Lung (tissue), 12 donors: Measurements from ENCODE around the gene SHLD1. TPM values are rescaled to one million over a fixed set of nuclear protein-coding genes. Genes with fewer than 3 reads are reported as not detected.

ENCODE experiments used
- ATAC-seq: fragments of 200-7000 bp; cut with Tn5 transposase; one replicate; pipeline ENCODE4 v1.9.1; 2020; ENCODE audit warnings: moderate number of reproducible peaks; ENCODE audit not compliant: insufficient read depth, low FRiP score
- DNase-seq, 3 donors: peaks; one replicate each; pipeline ENCODE4 v3.0.0-alpha.2; 2013 to 2017
- H3K27ac ChIP-seq, 2 donors: one replicate each; pipeline ENCODE4 v1.5.1; 2013; ENCODE audit warnings: mild to moderate bottlenecking in 2 of 2, moderate library complexity in 2 of 2, control low read depth in 1 of 2, inconsistent platforms in 1 of 2, low read depth in 1 of 2, low read length in 1 of 2
- H3K27me3 ChIP-seq, 3 donors: one replicate each; pipeline ENCODE4 v1.5.1; 2013; ENCODE audit warnings: low read length in 2 of 3; ENCODE audit not compliant: control insufficient read depth in 3 of 3, insufficient read depth in 3 of 3
- H3K36me3 ChIP-seq, 4 donors: one replicate each; pipeline ENCODE4 v1.5.1; 2013; ENCODE audit warnings: low read length in 4 of 4, mild to moderate bottlenecking in 1 of 4, moderate library complexity in 1 of 4; ENCODE audit not compliant: control insufficient read depth in 4 of 4, insufficient read depth in 4 of 4
- H3K4me1 ChIP-seq, 5 donors: one replicate each; pipeline ENCODE4 v1.5.1; 2013; ENCODE audit warnings: low read length in 5 of 5, mild to moderate bottlenecking in 2 of 5, moderate library complexity in 1 of 5; ENCODE audit not compliant: control insufficient read depth in 5 of 5, insufficient read depth in 5 of 5
- H3K4me3 ChIP-seq: one replicate; pipeline ENCODE4 v1.5.1; 2013; ENCODE audit warnings: mild to moderate bottlenecking, control low read depth, moderate library complexity
- H3K9ac ChIP-seq, 2 donors: one replicate each; pipeline ENCODE4 v1.5.1; 2013; ENCODE audit warnings: low read length in 2 of 2, control low read depth in 1 of 2; ENCODE audit not compliant: insufficient read depth in 1 of 2
- H3K9me3 ChIP-seq, 4 donors: one replicate each; pipeline ENCODE4 v1.5.1; 2013; ENCODE audit warnings: low read length in 3 of 4, mild to moderate bottlenecking in 1 of 4, moderate library complexity in 1 of 4; ENCODE audit not compliant: control insufficient read depth in 4 of 4, insufficient read depth in 3 of 4
- WGBS, 2 donors: extraction: QIAGEN DNeasy Blood & Tissue Kit; methylation state at CpG; one replicate each; pipeline ENCODE4 v1.1.7; 2013; 5-methylcytosine and 5-hydroxymethylcytosine counted together
- polyA plus RNA-seq, 2 donors: library from polyadenylated mRNA; stranded (reverse); fragments of 200-250 nt; gene quantifications; one replicate each; pipeline ENCODE4 v1.2.1, GENCODE V29; 2013
- total RNA-seq, 2 donors: library from RNA; depleted of rRNA in 1 of 2; stranded (reverse); fragments of >200 nt in 1 of 2; gene quantifications; one replicate each; pipeline ENCODE4 v1.2.1, GENCODE V29; 2014 to 2021
- TF ChIP-seq, protein P1 (sequence below): IDR thresholded peaks from 2 replicates; pipeline ENCODE4 v1.5.1; 2012; ENCODE audit warnings: mild to moderate bottlenecking; ENCODE audit errors: control extremely low read depth, extremely low read depth
- donor health status: control.
- donor health status: control.
- donor health status: Bipolar disorder and iron deficiency.
- donor health status: healthy.
- donor health status: DM: yes; HTN: yes; CAD: no.

SHLD1 gene
- total and polyA plus RNA-seq, 4 donors, result 5.0 to 6.8 (median 6.1) TPM

DNA sequence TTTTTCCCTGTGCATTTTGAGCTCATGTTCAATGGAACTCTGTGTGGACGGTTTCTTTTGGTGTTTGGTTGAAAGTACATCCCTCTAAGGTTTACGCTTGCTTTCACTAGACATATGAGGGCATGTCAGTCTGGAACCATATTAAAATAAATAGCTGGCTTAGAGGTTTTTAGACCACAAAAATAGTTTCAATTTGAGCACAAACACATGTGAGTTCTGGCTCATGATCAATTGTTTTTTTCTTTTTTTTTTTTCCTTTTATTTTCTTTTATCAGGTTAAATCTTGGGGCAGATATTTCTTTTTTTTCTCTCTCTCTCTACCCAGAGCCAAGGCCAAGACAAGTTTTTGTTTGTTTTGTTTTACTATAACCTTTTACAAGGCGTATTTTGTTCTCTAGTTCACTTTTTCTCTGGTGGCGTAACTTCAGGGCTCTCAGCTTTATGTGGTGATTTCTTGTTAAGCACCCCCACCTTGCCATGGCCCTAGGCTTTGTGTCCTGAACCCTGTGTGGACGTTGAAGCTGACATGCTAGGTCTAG, 92.9 kb downstream of the SHLD1 start:
- Histone ChIP-seq H3K4me3 (no peak overlapping the region), H3K36me3 (peaks cover 0 to 1% (median 0%) of the 10 kb centered on the region in 4 donors), H3K27me3 (no peaks in the 10 kb centered on the region), H3K9ac (no peak overlapping the region), H3K4me1 (peaks cover 0 to 15% (median 0%) of the 10 kb centered on the region in 5 donors), H3K9me3 (no peaks in the 10 kb centered on the region), H3K27ac (no peak overlapping the region)
- ATAC-seq (no peak), DNase-seq (no peak)
- TF ChIP-seq, protein P1, sequence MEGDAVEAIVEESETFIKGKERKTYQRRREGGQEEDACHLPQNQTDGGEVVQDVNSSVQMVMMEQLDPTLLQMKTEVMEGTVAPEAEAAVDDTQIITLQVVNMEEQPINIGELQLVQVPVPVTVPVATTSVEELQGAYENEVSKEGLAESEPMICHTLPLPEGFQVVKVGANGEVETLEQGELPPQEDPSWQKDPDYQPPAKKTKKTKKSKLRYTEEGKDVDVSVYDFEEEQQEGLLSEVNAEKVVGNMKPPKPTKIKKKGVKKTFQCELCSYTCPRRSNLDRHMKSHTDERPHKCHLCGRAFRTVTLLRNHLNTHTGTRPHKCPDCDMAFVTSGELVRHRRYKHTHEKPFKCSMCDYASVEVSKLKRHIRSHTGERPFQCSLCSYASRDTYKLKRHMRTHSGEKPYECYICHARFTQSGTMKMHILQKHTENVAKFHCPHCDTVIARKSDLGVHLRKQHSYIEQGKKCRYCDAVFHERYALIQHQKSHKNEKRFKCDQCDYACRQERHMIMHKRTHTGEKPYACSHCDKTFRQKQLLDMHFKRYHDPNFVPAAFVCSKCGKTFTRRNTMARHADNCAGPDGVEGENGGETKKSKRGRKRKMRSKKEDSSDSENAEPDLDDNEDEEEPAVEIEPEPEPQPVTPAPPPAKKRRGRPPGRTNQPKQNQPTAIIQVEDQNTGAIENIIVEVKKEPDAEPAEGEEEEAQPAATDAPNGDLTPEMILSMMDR, result no peak
- 81% methylated on average over 5 of the region's 5 CpGs for WGBS, 2 donors

DNA sequence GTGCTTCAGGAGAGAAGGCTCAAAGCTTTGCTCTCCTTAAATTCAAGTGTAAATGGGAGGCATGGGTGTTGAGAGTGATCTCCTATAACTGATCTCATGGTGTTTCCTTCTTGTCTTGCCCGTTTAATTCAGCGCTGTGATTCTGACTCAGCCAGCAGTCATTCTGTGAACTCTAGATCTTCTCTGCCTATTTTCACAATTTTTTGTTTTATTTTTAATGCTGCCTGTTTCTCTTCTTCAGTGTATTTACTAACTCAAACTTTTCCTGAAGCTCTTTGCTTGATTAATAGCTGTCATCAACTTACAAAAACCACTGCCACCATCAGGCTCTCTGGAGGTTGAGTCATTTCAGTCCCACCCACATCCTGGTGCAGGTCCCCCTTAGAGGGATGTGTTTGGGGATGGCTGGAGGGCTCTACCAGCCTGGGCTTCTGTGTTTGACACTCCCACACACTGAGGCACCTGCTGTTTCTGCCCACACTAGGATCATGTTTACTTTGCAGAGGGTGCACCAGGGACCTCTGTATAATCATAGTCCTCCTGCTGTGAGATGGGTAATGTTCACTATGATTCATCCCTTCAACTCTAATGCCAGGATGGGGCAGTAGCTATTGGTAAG, 94.0 kb downstream of the SHLD1 start:
- Histone ChIP-seq H3K9ac (no peak overlapping the region), H3K27ac (no peak overlapping the region), H3K27me3 (no peaks in the 10 kb centered on the region), H3K4me1 (peaks cover 0 to 15% (median 0%) of the 10 kb centered on the region in 5 donors), H3K36me3 (peaks cover 0 to 1% (median 0%) of the 10 kb centered on the region in 4 donors), H3K9me3 (no peaks in the 10 kb centered on the region), H3K4me3 (no peak overlapping the region)
- DNase-seq (no peak), ATAC-seq (no peak)
- TF ChIP-seq, protein P1, result no peak
- WGBS, 2 donors, result 85 to 87% methylated on average over 2 of the region's 2 CpGs

DNA sequence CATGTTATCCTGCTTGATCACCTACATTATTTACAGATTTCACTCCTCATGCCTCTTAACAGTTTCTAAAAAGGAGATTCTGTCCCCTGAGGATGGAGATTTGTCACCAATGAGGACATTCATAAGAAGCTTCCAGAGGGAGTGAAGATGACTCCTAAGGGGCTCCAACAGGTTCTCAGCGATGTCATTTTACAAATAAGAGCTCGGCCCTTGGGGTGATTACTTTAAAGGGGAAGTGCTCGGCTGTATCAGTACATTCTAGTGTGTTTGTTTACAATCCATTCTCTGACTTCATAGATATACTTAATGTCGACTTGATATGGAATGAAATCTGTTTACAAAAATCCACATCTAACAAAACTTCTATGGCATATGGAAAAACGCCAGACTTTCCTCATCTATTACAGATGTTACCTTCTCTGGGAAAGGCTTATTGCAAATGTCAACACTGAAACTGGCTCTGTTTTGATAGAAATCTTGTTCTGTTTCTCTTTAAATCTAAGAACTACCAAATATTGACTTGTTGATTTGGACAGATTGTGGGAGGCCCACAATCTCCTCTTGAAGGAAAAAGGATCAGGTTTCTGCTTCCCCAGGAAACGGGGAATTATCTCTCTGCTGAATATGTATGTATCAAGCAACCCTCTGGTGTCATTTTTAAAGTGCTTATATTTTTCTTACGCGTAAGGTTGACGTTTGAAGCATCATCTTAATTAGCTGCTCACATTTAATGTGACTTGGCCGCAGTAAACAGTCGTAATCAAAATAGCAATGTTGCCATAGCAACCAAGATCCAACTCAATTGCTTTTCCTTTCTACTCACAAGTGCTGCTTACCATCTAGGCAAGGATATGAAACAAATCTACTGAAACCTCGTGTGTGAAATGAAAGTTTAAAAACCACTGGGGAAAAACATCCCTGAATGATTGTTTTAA, 95.7 kb downstream of the SHLD1 start:
- TF ChIP-seq, protein P1, result no peak
- 54 to 72% methylated on average over 12 of the region's 12 CpGs for WGBS, 2 donors
- Histone ChIP-seq H3K4me3 (no peak overlapping the region), H3K27ac (no peak overlapping the region), H3K9me3 (no peaks in the 10 kb centered on the region), H3K27me3 (no peaks in the 10 kb centered on the region), H3K36me3 (peaks cover 0 to 1% (median 0%) of the 10 kb centered on the region in 4 donors), H3K4me1 (peaks cover 0 to 15% (median 0%) of the 10 kb centered on the region in 5 donors), H3K9ac (no peak overlapping the region)
- DNase-seq (peak; percentile 36 to 90 (median 84)), ATAC-seq (no peak)
